Smooth muscle cell (in vitro differentiated cells): ENCODE data around the gene SAMD8. TPM values are rescaled to one million over a fixed set of nuclear protein-coding genes. Genes with fewer than 3 reads are reported as not detected.

Experiments used
- DNase-seq: peaks from one replicate; lab custom pipeline; 2025; ENCODE audit not compliant: unreplicated experiment; lab: John Stamatoyannopoulos, UW
- H2AFZ ChIP-seq: fragments of 200-600 bp; sonication (generic); 2 replicates; pipeline ENCODE4 v1.6.0; 2016; ENCODE audit warnings: antibody characterized with exemption, low read depth, mild to moderate bottlenecking
- H3F3A ChIP-seq: fragments of 200-600 bp; sonication (generic); 2 replicates; pipeline ENCODE4 v1.6.0; 2017; ENCODE audit warnings: antibody characterized with exemption, low read depth
- H3K27ac ChIP-seq: fragments of 200-600 bp; sonication (generic); 2 replicates; pipeline ENCODE4 v1.5.1; 2016; ENCODE audit warnings: low read depth, mild to moderate bottlenecking
- H3K27me3 ChIP-seq: fragments of 200-600 bp; sonication (generic); 2 replicates; pipeline ENCODE4 v1.6.1; 2016; ENCODE audit warnings: low read depth, mild to moderate bottlenecking
- H3K36me3 ChIP-seq: fragments of 200-600 bp; sonication (generic); 2 replicates; pipeline ENCODE4 v1.5.1; 2016; ENCODE audit warnings: low read depth
- H3K4me1 ChIP-seq: fragments of 200-600 bp; sonication (generic); 2 replicates; pipeline ENCODE4 v1.5.1; 2016; ENCODE audit warnings: low read depth
- H3K4me2 ChIP-seq: fragments of 200-600 bp; sonication (generic); 2 replicates; pipeline ENCODE4 v1.6.0; 2016; ENCODE audit warnings: mild to moderate bottlenecking
- H3K4me3 ChIP-seq: fragments of 200-600 bp; sonication (generic); 2 replicates; pipeline ENCODE4 v1.5.1; 2016; ENCODE audit warnings: mild to moderate bottlenecking
- H3K79me2 ChIP-seq: fragments of 200-600 bp; sonication (generic); 2 replicates; pipeline ENCODE4 v1.6.0; 2016; ENCODE audit warnings: low read depth, mild to moderate bottlenecking
- H3K9ac ChIP-seq: fragments of 200-600 bp; sonication (generic); 2 replicates; pipeline ENCODE4 v1.6.0; 2016; ENCODE audit warnings: low read depth
- H3K9me3 ChIP-seq: fragments of 200-600 bp; sonication (generic); replicated peaks from 2 replicates; pipeline ENCODE4 v1.5.1; 2016; ENCODE audit warnings: low read depth
- H4K20me1 ChIP-seq: fragments of 200-600 bp; sonication (generic); 2 replicates; pipeline ENCODE4 v1.6.0; 2016; ENCODE audit warnings: low read depth
- WGBS: methylation state at CpG from one replicate; pipeline ENCODE4 v1.1.7; 2016; ENCODE audit warnings: low lambda C conversion rate; 5-methylcytosine and 5-hydroxymethylcytosine counted together
- polyA plus RNA-seq: library from polyadenylated mRNA; unstranded; fragments of >200 nt; fragmentation: Nextera tagmentation; extraction: Ambion mirVana; gene quantifications from 2 replicates; pipeline ENCODE4 v1.2.1, GENCODE V29; 2016
- total RNA-seq: library from RNA; depleted of rRNA; stranded (reverse); fragments of >200 nt; gene quantifications from 2 replicates; pipeline ENCODE4 v1.2.3, GENCODE V29; 2014
- TF ChIP-seq, protein P1 (sequence below): fragments of 200-600 bp; sonication (generic); IDR thresholded peaks from 2 replicates; pipeline ENCODE4 v1.5.1; 2017; ENCODE audit warnings: borderline replicate concordance, mild to moderate bottlenecking, antibody characterized with exemption; ENCODE audit not compliant: insufficient read depth, poor library complexity, severe bottlenecking

Gene SAMD8
- total and polyA plus RNA-seq, 2 experiments from 2014 or later = 7.4 to 30.1 TPM

- H3F3A ChIP-seq = no peaks in the 10 kb centered on the region
- H3K36me3 ChIP-seq = no peaks in the 10 kb centered on the region
- peaks cover 10% of the 10 kb centered on the region for H3K4me1 ChIP-seq
- H3K9ac ChIP-seq = no peak overlapping the region
- no peaks in the 10 kb centered on the region for H3K27me3 ChIP-seq
- H4K20me1 ChIP-seq = no peaks in the 10 kb centered on the region
- no peaks in the 10 kb centered on the region for H3K9me3 ChIP-seq
- no peak overlapping the region for H3K4me2 ChIP-seq
- 72% methylated on average over 9 of the region's 9 CpGs for whole genome bisulfite sequencing
- TF ChIP-seq, protein P1, sequence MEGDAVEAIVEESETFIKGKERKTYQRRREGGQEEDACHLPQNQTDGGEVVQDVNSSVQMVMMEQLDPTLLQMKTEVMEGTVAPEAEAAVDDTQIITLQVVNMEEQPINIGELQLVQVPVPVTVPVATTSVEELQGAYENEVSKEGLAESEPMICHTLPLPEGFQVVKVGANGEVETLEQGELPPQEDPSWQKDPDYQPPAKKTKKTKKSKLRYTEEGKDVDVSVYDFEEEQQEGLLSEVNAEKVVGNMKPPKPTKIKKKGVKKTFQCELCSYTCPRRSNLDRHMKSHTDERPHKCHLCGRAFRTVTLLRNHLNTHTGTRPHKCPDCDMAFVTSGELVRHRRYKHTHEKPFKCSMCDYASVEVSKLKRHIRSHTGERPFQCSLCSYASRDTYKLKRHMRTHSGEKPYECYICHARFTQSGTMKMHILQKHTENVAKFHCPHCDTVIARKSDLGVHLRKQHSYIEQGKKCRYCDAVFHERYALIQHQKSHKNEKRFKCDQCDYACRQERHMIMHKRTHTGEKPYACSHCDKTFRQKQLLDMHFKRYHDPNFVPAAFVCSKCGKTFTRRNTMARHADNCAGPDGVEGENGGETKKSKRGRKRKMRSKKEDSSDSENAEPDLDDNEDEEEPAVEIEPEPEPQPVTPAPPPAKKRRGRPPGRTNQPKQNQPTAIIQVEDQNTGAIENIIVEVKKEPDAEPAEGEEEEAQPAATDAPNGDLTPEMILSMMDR = no peak
- H3K79me2 ChIP-seq = no peaks in the 10 kb centered on the region
- DNase-seq = no peak
- H3K27ac ChIP-seq = no peak overlapping the region
- H2AFZ ChIP-seq = no peak overlapping the region
- no peak overlapping the region for H3K4me3 ChIP-seq
Measured at GRCh38 chr10:75079436-75080083, 31.9 kb upstream of the SAMD8 start.

- H3F3A ChIP-seq = no peaks in the 10 kb centered on the region
- no peak overlapping the region for H3K4me3 ChIP-seq
- no peak overlapping the region for H3K27ac ChIP-seq
- no peaks in the 10 kb centered on the region for H3K9me3 ChIP-seq
- H3K9ac ChIP-seq = no peak overlapping the region
- DNase-seq = no peak
- no peaks in the 10 kb centered on the region for H3K36me3 ChIP-seq
- H4K20me1 ChIP-seq = no peaks in the 10 kb centered on the region
- TF ChIP-seq, protein P1 = no peak
- H3K4me1 ChIP-seq = peaks cover 13% of the 10 kb centered on the region
- 93% methylated on average over 4 of the region's 4 CpGs for WGBS
- no peaks in the 10 kb centered on the region for H3K79me2 ChIP-seq
- H2AFZ ChIP-seq = no peak overlapping the region
- H3K4me2 ChIP-seq = no peak overlapping the region
- no peaks in the 10 kb centered on the region for H3K27me3 ChIP-seq
Measured at GRCh38 chr10:75080554-75080953, 30.9 kb upstream of the SAMD8 start.

GRCh38 chr10:75081379-75081778 is 30.1 kb upstream of the SAMD8 start:
- Histone ChIP-seq H3K4me3 (no peak overlapping the region), H3K79me2 (no peaks in the 10 kb centered on the region), H4K20me1 (no peaks in the 10 kb centered on the region), H3K9ac (no peak overlapping the region), H3K4me1 (peaks cover 13% of the 10 kb centered on the region), H3K36me3 (no peaks in the 10 kb centered on the region), H3K27ac (no peak overlapping the region), H3K9me3 (no peaks in the 10 kb centered on the region), H2AFZ (no peak overlapping the region), H3K27me3 (no peaks in the 10 kb centered on the region), H3F3A (no peaks in the 10 kb centered on the region), H3K4me2 (no peak overlapping the region)
- TF ChIP-seq, protein P1 = no peak
- 93% methylated on average over 5 of the region's 5 CpGs for WGBS
- DNase-seq = no peak
